Smooth muscle cell (in vitro differentiated cells): Measurements from ENCODE around the gene FNIP1. TPM values are rescaled to one million over a fixed set of nuclear protein-coding genes. Genes with fewer than 3 reads are reported as not detected.

Experiments used
- DNase-seq: peaks from one replicate; lab custom pipeline; 2025; ENCODE audit not compliant: unreplicated experiment; lab: John Stamatoyannopoulos, UW
- H2AFZ ChIP-seq: fragments of 200-600 bp; sonication (generic); 2 replicates; pipeline ENCODE4 v1.6.0; 2016; ENCODE audit warnings: antibody characterized with exemption, low read depth, mild to moderate bottlenecking
- H3F3A ChIP-seq: fragments of 200-600 bp; sonication (generic); 2 replicates; pipeline ENCODE4 v1.6.0; 2017; ENCODE audit warnings: antibody characterized with exemption, low read depth
- H3K27ac ChIP-seq: fragments of 200-600 bp; sonication (generic); 2 replicates; pipeline ENCODE4 v1.5.1; 2016; ENCODE audit warnings: low read depth, mild to moderate bottlenecking
- H3K27me3 ChIP-seq: fragments of 200-600 bp; sonication (generic); 2 replicates; pipeline ENCODE4 v1.6.1; 2016; ENCODE audit warnings: low read depth, mild to moderate bottlenecking
- H3K36me3 ChIP-seq: fragments of 200-600 bp; sonication (generic); 2 replicates; pipeline ENCODE4 v1.5.1; 2016; ENCODE audit warnings: low read depth
- H3K4me1 ChIP-seq: fragments of 200-600 bp; sonication (generic); 2 replicates; pipeline ENCODE4 v1.5.1; 2016; ENCODE audit warnings: low read depth
- H3K4me2 ChIP-seq: fragments of 200-600 bp; sonication (generic); 2 replicates; pipeline ENCODE4 v1.6.0; 2016; ENCODE audit warnings: mild to moderate bottlenecking
- H3K4me3 ChIP-seq: fragments of 200-600 bp; sonication (generic); 2 replicates; pipeline ENCODE4 v1.5.1; 2016; ENCODE audit warnings: mild to moderate bottlenecking
- H3K79me2 ChIP-seq: fragments of 200-600 bp; sonication (generic); 2 replicates; pipeline ENCODE4 v1.6.0; 2016; ENCODE audit warnings: low read depth, mild to moderate bottlenecking
- H3K9ac ChIP-seq: fragments of 200-600 bp; sonication (generic); 2 replicates; pipeline ENCODE4 v1.6.0; 2016; ENCODE audit warnings: low read depth
- H3K9me3 ChIP-seq: fragments of 200-600 bp; sonication (generic); replicated peaks from 2 replicates; pipeline ENCODE4 v1.5.1; 2016; ENCODE audit warnings: low read depth
- H4K20me1 ChIP-seq: fragments of 200-600 bp; sonication (generic); 2 replicates; pipeline ENCODE4 v1.6.0; 2016; ENCODE audit warnings: low read depth
- CTCF ChIP-seq: fragments of 200-600 bp; sonication (generic); IDR thresholded peaks from 2 replicates; pipeline ENCODE4 v1.5.1; 2017; ENCODE audit warnings: borderline replicate concordance, mild to moderate bottlenecking, antibody characterized with exemption; ENCODE audit not compliant: insufficient read depth, poor library complexity, severe bottlenecking
- WGBS: methylation state at CpG from one replicate; pipeline ENCODE4 v1.1.7; 2016; ENCODE audit warnings: low lambda C conversion rate; 5-methylcytosine and 5-hydroxymethylcytosine counted together
- polyA plus RNA-seq: library from polyadenylated mRNA; unstranded; fragments of >200 nt; fragmentation: Nextera tagmentation; extraction: Ambion mirVana; gene quantifications from 2 replicates; pipeline ENCODE4 v1.2.1, GENCODE V29; 2016
- total RNA-seq: library from RNA; depleted of rRNA; stranded (reverse); fragments of >200 nt; gene quantifications from 2 replicates; pipeline ENCODE4 v1.2.3, GENCODE V29; 2014

FNIP1 gene
- total and polyA plus RNA-seq, 2 experiments from 2014 or later, result 8.8 to 47.4 TPM

GRCh38 chr5:131754363-131754762 lies 42.5 kb downstream of the FNIP1 start:
- Histone ChIP-seq H3K27me3 (no peaks in the 10 kb centered on the region), H2AFZ (no peak overlapping the region), H3K4me2 (no peak overlapping the region), H3K9me3 (no peaks in the 10 kb centered on the region), H3K9ac (no peak overlapping the region), H3K4me1 (peaks cover 7% of the 10 kb centered on the region), H3K4me3 (no peak overlapping the region), H3K36me3 (no peaks in the 10 kb centered on the region), H3K79me2 (peaks cover 99% of the 10 kb centered on the region), H3F3A (no peaks in the 10 kb centered on the region), H4K20me1 (peaks cover 97% of the 10 kb centered on the region), H3K27ac (no peak overlapping the region)
- 97% methylated on average over 1 of the region's 1 CpG for WGBS
- no peak for TF ChIP-seq CTCF
- no peak for DNase-seq

GRCh38 chr5:131751506-131751905 lies 45.3 kb downstream of the FNIP1 start:
- Histone ChIP-seq H3F3A (no peaks in the 10 kb centered on the region), H3K4me3 (no peak overlapping the region), H3K9ac (no peak overlapping the region), H3K9me3 (no peaks in the 10 kb centered on the region), H3K27ac (no peak overlapping the region), H3K79me2 (peaks cover 88% of the 10 kb centered on the region), H2AFZ (no peak overlapping the region), H3K4me2 (no peak overlapping the region), H3K27me3 (no peaks in the 10 kb centered on the region), H3K36me3 (no peaks in the 10 kb centered on the region), H3K4me1 (no peaks in the 10 kb centered on the region), H4K20me1 (peaks cover 83% of the 10 kb centered on the region)
- no peak for TF ChIP-seq CTCF
- DNase-seq, result no peak
- 82% methylated on average over 2 of the region's 2 CpGs for WGBS

GRCh38 chr5:131749723-131750470 lies 46.9 kb downstream of the FNIP1 start:
- H3K27ac ChIP-seq, result no peak overlapping the region
- TF ChIP-seq CTCF, result no peak
- no peaks in the 10 kb centered on the region for H3K4me1 ChIP-seq
- H2AFZ ChIP-seq, result no peak overlapping the region
- no peaks in the 10 kb centered on the region for H3K9me3 ChIP-seq
- no peak overlapping the region for H3K4me3 ChIP-seq
- no peak overlapping the region for H3K4me2 ChIP-seq
- no peaks in the 10 kb centered on the region for H3K36me3 ChIP-seq
- no peaks in the 10 kb centered on the region for H3K27me3 ChIP-seq
- over 99% methylated on average over 7 of the region's 7 CpGs for WGBS
- no peaks in the 10 kb centered on the region for H3F3A ChIP-seq
- H4K20me1 ChIP-seq, result peaks cover 78% of the 10 kb centered on the region
- peaks cover 84% of the 10 kb centered on the region for H3K79me2 ChIP-seq
- no peak overlapping the region for H3K9ac ChIP-seq
- DNase-seq, result no peak

- no peak for TF ChIP-seq CTCF
- H3K9me3 ChIP-seq, result no peaks in the 10 kb centered on the region
- H3K9ac ChIP-seq, result no peak overlapping the region
- no peaks in the 10 kb centered on the region for H3F3A ChIP-seq
- no peak overlapping the region for H3K27ac ChIP-seq
- H3K4me1 ChIP-seq, result no peaks in the 10 kb centered on the region
- H3K79me2 ChIP-seq, result peaks cover 83% of the 10 kb centered on the region
- no peak overlapping the region for H3K4me3 ChIP-seq
- H2AFZ ChIP-seq, result no peak overlapping the region
- DNase-seq, result no peak
- WGBS, result 84% methylated on average over 7 of the region's 7 CpGs
- H3K36me3 ChIP-seq, result no peaks in the 10 kb centered on the region
- no peak overlapping the region for H3K4me2 ChIP-seq
- no peaks in the 10 kb centered on the region for H3K27me3 ChIP-seq
- H4K20me1 ChIP-seq, result peaks cover 72% of the 10 kb centered on the region
Observed at GRCh38 chr5:131749138-131749537, 47.7 kb downstream of the FNIP1 start.
